Adipose tissue (tissue), 3 donors: Measurements from ENCODE around the gene RBBP9. TPM values are rescaled to one million over a fixed set of nuclear protein-coding genes. Genes with fewer than 3 reads are reported as not detected.

ENCODE experiments used
- polyA plus RNA-seq, 3 donors: library from polyadenylated mRNA; stranded (reverse); fragments of 200-250 nt; gene quantifications; one replicate each; pipeline ENCODE4 v1.2.3, GENCODE V29; 2013
- donor health status: healthy with polysubstance abuse.
- donor health status: Bipolar disorder and iron deficiency.
- donor health status: healthy.

The RBBP9 gene
- polyA plus RNA-seq, 3 donors: 3.6 to 6.4 (median 5.2) TPM

Other genes with a start within 250 kb of the RBBP9 start
- 1 to 10 TPM; 7.2 to 9.0 (median 8.2) TPM for gene ZNF133, start 208.7 kb downstream of the RBBP9 start, polyA plus RNA-seq
- 1 to 10 TPM in 2 of 3 donors, under 1 TPM in 1; 0.92 to 1.3 (median 1.0) TPM for gene DZANK1, start 30.2 kb downstream of the RBBP9 start, polyA plus RNA-seq
- 1 to 10 TPM; 3.8 to 9.1 (median 7.4) TPM for gene POLR3F, start 29.8 kb downstream of the RBBP9 start, polyA plus RNA-seq
- gene SEC23B, start 10.7 kb upstream of the RBBP9 start, polyA plus RNA-seq: 10 to 100 TPM; 15.3 to 32.3 (median 28.9) TPM
- gene SMIM26, start 70.2 kb upstream of the RBBP9 start, polyA plus RNA-seq: 100 to 1,000 TPM in 1 of 3 donors, 10 to 100 TPM in 2; 94.0 to 148 (median 98.9) TPM
- gene DTD1, start 90.8 kb upstream of the RBBP9 start, polyA plus RNA-seq: 10 to 100 TPM; 20.6 to 25.9 (median 24.5) TPM